ENCODE data around the gene NOA1.
"Not testable (repeated sequence)": the region's sequence is repeated elsewhere in the genome, so short reads cannot be mapped to it uniquely, and the experiment has no call there.

Gene NOA1

GRCh38 chr4:56953680-56954520, 23.5 kb downstream of the NOA1 start:
- DNase-seq: no peak

- DNase-seq: no peak
Measured at GRCh38 chr4:56941403-56941802, 36.0 kb downstream of the NOA1 start.

GRCh38 chr4:56940971-56941370, 36.4 kb downstream of the NOA1 start:
- DNase-seq: no peak

GRCh38 chr4:56940403-56940802, 37.0 kb downstream of the NOA1 start:
- DNase-seq: no peak

- DNase-seq: not testable (repeated sequence)
Measured at GRCh38 chr4:56939826-56940225, 37.6 kb downstream of the NOA1 start.

- no peak for DNase-seq
Measured at GRCh38 chr4:56937262-56937661, 40.1 kb downstream of the NOA1 start.

GRCh38 chr4:56931924-56932323, 45.5 kb downstream of the NOA1 start:
- no peak for DNase-seq

GRCh38 chr4:56930638-56931037, 46.8 kb downstream of the NOA1 start:
- no peak for DNase-seq

GRCh38 chr4:56927196-56927595, 50.2 kb downstream of the NOA1 start:
- no peak for DNase-seq

GRCh38 chr4:56914977-56915376, 62.4 kb downstream of the NOA1 start:
- not testable (repeated sequence) for DNase-seq

GRCh38 chr4:56914336-56914735, 63.1 kb downstream of the NOA1 start:
- DNase-seq: no peak

All from NCI-H1105 (cell line).